ENCODE data around the gene WDR19.
"Not testable (repeated sequence)": the region's sequence is repeated elsewhere in the genome, so short reads cannot be mapped to it uniquely, and the experiment has no call there.

Gene WDR19

DNA sequence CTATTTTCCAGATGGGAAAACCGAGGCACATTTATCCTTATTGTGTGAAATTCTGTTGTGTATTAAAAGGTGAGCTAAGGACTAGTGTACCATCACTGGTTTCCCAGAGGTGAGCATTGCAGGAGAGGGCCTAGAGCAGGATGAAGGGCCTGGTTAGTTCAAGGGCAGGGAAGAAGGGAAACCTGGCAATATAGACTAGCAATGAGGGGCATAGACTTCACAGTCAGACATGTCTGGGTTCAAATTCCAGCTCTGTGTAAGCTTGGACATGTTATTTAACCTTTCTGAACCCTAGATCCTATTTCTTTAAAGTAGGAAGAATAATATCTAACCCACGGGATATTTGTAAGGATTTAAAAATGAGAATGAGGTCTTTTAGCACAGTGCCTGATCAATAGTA, 50.8 kb downstream of the WDR19 start:
- no peak for DNase-seq (ENCODE audit: low read depth in 2 of 2)

DNA sequence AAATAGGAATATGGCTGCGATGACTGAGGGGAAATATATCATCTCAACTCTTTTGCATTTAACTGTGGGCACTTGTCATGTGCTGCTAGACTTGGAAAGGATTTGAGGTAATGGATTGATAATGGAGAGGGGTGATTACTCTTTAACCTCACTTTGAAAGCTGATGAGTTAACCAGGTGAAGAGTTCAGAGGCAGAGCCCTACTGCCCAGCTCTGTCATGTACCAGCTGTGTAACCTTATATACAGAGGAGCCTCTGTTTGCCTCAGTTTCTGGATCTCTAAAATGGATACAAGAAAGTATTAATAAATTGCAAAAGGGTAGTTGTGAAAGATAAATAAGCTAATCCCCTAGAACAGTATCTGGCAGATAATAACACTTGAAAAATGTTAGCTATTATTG, 51.5 kb downstream of the WDR19 start:
- no peak for DNase-seq (ENCODE audit: low read depth in 2 of 2)

DNA sequence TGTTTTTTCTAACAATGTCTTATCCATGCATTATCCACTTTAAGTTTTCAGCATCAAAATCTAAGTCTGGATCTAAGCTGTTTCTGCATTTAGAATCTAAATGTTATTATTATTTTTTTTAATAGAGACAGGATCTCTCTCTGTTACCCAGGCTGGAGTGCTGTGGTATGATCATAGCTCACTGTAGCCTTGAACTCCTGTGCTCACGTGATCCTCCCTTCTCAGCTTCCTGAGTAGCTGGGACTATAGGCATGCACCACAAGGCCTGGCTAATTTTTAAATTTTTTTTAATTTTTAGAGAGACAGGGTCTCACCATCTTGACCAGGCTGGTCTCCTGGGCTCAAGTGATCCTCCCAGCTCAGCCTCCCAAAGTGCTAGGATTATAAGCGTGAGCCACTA, 52.7 kb downstream of the WDR19 start:
- no peak for DNase-seq (ENCODE audit: low read depth in 2 of 2)

DNA sequence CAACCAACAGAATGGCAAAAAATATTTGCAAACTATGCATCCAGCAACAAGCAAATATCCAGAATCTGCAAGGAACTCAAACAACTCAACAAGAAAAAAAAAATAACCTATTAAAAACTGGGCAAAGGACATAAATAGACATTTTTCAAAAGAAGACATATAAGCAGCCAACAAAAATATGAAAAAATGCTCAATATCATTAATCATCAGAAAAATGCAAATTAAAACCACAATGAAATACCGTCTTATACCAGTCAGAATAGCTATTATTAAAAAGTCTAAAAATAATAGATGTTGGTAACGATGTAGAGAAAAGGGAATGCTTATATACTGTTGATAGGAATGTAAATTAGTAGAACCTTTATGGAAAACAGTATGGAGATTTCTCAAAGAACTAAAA, 53.4 kb downstream of the WDR19 start:
- no peak for DNase-seq (ENCODE audit: low read depth in 2 of 2)

DNA sequence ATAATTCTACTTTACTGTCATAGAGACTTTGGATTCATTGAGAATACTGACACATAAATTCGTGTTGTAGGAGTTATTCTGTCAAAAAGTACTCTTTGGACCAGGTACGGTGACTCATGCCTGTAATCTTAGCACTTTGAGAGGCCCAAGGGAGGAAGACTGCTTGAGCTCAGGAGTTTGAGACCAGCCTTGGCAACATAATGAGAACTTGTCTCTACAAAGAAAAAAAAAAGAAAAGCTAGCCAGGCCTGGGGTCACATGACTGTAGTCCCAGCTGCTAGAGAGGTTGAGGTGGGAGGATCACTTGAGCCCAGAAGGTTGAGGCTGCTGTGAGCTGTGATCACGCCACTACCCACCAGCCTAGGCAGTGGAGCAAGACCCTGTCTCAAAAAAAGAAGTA, 54.9 kb downstream of the WDR19 start:
- DNase-seq (ENCODE audit: low read depth in 2 of 2): no peak

DNA sequence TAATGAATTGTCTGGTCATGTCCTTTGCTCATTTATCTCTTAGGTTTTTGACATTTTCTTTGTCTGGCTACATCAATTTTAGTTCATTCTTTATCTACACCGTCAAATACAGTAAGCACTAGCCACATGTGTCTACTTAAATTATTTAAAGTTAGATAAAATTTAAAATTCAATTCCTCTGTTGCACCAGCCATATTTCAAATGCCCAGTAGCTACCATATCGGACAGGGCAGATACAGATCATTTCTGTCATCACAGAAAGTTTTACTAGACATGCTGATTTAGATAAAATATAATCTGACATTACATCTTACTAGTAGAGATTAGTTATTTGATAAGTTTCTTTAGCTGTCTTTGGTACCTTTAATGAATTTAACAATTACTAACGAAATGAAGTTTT, 61.1 kb downstream of the WDR19 start:
- DNase-seq (ENCODE audit: low read depth in 2 of 2): no peak

DNA sequence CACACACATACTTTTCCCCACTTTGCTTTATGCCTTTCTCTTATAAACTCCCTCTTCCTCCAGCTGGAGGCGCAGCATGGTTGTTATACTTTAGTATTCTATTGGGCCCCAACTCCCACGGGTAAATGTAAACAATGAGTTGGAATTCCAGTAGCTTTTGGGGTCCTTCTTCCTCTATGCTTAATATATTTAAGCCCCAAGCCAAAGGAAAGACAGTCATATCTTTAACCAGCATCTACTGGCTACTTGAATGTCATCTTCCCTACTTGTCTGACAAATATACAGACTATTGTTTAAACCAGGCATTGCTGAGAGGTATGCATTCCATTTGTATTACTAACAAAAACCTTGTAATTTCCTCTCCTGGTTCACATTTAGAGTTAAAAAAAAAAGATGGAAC, 72.9 kb downstream of the WDR19 start:
- DNase-seq (ENCODE audit: low read depth in 2 of 2): no peak

DNA sequence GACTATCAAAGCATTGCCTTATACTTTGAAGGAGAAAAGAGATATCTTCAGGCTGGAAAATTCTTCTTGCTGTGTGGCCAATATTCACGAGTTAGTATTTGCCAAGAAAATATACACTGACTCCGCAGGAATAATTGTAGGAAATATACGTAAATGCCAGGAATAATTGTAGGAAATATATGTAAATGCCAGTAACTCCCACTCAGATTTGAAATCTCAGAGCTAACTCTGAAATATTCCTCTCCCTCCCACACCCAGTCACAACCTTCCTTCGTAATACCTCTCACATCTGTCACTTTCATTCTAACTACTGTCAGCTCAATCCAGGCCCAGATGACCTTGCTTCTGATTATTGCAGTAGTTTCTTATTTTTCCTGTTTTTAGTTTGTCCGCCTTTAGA, 73.5 kb downstream of the WDR19 start:
- DNase-seq (ENCODE audit: low read depth in 2 of 2): no peak

DNA sequence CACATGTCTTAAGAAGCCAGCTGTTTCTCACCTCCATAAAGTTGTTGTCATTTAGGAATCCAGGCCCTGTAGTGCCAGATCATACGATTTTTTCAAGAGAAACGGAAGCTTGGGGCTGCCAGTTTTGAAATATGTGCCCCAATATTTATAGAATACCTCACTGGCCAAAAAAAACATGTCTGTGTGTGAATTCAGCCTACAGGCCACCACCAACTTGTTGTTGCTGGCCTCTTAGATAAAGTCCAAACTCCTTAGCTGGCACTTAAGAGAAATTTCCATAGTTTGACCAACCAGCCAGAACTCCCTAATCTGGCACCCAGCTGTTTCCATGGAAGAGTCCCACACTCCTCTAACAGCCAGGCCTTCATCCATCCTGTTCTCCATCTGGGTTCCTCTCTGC, 74.1 kb downstream of the WDR19 start:
- DNase-seq (ENCODE audit: low read depth in 2 of 2): no peak

DNA sequence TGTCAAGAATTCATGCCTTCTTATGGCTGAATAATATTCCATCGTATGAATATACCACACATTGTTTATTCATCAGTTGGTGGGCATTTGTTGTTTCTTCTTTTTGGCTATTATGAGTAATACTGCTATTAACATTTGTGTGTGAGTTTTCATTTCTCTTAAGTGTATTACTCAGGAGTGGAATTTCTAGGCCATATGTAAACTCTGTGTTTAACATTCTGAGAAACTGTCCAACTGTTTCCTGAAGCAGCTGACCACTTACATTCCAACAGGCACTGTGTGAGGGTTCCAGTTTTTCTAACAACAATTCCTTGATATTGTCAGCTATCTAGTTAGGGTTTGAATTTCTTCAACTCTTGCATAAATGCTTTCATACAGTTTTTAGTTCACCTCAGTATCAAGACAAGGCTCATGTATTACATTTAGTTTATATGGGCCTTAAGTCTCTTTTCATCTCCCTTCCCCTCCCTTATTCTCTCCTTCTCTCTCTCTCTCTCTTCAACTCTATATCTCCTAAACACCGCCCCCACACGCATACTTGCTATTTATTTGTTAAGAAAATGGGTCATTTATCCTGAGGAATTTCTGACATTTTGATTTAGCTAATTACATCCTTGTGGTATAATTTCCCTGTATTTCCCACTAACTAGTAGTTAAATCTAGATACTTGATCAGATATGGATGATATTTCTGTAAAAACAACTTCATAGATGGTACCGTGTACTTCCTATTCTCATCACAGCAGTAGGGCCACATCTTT, 77.4 kb downstream of the WDR19 start:
- no peak for DNase-seq (ENCODE audit: low read depth in 2 of 2)

DNA sequence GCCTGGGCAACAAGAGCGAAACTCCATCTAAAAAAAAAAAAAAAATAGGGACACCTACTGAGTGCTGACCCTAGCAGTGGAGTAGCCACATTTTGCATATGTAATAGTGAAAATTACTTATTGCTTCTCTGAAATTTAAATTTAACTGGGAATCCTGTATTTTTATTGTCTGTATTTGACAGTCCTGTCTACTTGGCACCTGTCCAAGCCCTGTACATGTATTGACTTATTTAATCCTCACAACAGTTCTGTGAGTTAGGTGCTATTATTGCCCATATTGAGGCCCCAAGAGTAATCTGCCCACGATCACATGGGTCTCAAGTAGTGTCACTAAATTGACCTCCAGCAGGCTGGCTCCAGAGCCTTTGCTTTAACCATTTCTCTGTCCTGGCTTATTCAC, 81.6 kb downstream of the WDR19 start:
- no peak for DNase-seq (ENCODE audit: low read depth in 2 of 2)

DNA sequence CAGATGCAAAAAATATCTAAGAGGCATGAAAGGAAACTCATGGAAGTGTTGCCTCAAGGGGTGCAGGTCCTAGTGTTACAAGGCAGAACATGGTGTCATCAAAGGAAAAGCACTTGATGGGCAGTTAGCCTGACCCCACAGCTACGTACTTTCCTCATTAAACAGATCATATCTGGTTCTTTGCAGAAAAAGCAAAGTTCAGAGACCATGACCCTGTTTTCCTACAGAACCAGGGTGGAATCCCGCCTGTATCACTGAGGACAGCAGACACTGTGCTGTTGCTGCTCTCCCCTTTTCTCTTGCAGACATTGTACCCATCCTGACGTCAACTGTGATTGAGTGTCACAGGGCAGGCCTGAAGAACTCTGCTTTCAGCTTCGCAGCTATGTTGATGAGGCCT, 92.2 kb downstream of the WDR19 start:
- DNase-seq (ENCODE audit: low read depth in 2 of 2): no peak

DNA sequence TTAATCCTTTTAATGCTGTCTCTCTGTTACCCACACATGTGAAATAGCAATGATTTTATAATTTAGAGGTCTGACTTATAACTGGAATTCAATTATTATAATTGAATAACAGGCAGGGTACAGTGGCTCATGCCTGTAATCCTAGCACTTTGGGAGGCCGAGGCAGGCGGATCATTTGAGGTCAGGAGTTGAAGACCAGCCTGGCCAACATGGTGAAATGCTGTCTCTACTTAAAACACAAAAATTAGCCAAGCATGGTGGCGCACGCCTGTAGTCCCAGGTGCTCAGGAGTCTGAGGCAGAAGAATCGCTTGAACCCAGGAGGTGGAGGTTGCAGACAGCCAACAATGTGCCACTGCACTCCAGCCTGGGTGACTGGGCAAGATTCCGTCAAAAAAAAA, 95.3 kb downstream of the WDR19 start:
- not testable (repeated sequence) for DNase-seq (ENCODE audit: low read depth in 2 of 2)

DNA sequence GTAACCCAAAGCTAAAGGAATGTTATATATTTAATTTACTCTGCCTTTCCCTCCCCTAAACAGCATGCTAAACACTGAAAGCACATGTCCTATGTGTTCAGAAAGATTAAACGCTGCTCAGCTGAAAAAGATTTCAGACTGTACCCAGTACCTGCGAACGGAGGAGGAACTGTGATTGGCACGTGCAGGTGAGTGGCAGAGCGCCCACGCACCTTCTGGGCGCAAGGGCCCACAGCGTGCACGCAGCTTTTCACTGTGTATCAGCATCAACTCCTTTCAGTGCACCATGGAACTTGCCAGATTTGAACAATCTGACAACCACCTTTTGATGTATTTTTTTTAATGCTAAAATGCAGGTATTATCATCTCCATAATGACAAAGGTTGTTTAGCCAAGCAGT, 96.1 kb downstream of the WDR19 start:
- no peak for DNase-seq (ENCODE audit: low read depth in 2 of 2)

DNA sequence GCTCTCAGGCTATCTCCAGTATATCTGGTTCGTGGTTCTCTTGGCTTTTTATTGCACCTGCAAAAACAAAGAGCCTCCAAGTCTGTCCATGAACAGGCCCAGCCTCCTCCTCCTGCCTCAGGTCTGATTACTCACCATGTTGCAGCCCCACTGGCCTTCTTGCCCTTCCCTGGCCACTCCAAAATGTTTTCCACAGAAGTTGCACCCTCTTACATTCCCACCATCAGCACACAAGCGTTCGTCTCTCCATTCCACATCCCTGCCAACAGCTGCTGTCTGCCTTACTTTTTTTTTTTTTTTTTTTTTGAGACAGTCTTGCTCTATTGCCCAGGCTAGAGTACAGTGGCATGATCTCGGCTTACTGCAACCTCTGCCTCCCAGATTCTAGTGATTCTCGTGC, 97.1 kb downstream of the WDR19 start:
- DNase-seq (ENCODE audit: low read depth in 2 of 2): no peak

DNA sequence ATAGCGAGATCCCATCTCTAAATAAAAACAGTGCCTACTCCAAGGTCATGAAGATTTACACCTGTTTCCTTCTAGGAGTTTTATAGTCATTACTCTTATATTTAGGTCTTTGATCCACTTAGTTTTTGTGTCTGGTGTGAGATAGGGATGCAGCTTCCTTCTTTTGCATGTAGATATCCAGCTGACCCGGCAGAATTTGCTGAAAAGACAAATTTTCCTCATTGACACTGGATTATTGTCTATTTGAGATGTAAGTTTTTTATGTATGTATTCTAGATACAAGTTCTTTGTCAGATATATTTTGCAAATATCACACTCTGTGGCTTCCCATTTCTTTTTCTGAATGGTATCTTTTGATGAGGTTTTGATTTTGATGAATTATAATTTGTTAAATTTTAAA, 98.4 kb downstream of the WDR19 start:
- DNase-seq (ENCODE audit: low read depth in 2 of 2): no peak

DNA sequence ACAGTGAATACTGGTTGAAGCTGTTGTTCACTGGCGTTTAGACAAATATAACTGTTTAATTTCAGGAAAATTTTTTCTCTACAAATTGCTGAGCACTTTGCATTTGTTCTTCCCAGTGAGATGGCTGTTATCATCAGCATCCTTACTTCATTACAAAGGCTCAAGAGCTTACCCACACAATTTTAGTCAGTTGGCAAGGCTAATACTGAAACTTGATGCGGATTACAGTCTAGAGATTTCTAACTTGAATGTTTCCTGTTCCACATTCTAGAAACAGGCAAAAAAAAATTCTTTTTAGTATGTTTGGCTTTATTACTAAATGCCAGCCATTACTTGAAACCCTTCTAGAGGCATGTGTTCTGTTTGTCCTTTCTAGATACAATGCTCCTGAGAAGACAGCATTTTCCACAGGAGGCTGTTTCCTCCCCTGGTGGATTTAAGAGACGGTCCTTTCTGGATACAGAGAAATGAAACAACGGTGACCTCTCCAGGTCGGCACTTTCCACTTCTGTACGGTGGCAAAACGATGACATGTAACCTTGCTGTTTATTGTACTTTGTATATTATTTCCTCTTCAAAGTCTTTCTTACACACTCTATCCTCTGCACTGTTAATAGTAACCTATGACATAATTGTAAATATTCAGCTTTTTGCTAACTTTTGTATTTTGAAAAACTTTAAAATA, 102.9 kb downstream of the WDR19 start:
- no peak for DNase-seq (ENCODE audit: low read depth in 2 of 2)

DNA sequence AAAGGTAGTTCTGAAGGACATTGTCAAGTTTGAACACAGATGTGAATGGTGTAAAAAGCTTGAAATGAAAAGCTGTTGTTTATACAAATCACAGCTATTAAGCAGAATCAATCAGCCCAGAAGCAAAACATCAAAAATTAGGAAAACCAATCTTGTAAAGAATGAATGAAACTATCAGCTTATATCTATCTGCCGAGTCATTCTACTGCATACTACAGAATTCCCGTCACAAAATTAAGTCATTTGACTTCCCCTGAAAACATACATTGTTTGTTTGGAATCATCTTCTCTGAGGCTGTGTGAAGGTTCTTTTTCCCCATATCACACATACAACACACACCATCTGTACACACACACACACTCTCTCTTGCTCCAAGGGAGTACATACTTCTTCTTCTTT, 103.5 kb downstream of the WDR19 start:
- DNase-seq (ENCODE audit: low read depth in 2 of 2): no peak

DNA sequence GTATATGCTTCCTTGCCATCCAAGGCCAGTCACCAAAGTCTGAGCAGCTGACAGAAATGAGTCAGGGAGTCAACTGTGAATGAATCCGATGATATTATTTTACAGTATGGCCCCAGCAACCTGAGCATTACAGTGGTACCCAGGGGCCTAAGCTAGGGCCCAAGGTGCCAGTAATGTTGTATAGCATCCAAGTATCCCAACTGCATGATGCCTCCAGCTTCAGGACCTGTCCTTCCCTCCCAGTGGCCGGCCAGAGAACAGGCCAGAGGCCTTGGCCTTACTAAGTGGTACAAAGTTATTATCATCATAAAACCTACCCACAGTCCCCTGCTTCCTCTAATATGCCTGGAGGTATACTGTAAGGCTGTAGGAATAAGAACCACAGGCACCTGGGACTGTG, 103.9 kb downstream of the WDR19 start:
- DNase-seq (ENCODE audit: low read depth in 2 of 2): no peak

DNA sequence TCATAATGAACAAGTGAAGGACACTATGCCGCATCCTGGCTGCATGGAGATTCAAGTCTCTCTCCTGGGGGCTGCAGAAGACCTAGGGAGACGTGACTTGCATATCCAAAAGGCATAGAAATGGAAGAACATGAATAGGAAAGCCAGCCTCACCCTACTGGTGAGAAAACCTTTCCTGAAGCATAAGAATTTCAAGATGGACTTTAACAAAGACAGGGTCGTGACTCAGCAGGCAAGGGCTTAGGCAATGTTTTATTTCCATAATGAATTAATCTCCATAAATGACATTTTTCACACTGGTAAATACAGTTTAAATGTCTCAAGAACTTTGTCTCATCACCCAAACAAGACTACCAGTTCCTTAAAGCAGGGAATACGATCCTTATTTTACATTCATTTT, 104.9 kb downstream of the WDR19 start:
- no peak for DNase-seq (ENCODE audit: low read depth in 2 of 2)

DNA sequence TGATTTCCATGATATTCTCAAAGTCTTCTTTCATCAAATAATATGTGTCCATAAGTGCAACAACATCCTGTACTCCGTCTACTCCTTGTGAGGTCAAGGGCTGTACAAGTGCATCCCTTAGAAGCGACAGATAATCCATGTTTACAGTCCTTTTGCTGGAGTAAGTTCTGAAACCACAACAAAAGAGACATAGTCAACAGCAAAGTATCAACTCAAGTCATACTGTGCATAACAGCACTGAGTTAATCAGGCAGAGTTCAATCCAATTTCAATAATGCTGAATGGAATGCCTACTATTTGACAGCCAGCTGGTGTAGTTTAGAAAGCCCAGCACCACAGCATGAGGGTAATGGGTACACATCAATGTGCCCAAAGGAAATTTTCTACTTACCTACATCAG, 109.4 kb downstream of the WDR19 start:
- no peak for DNase-seq (ENCODE audit: low read depth in 2 of 2)

DNA sequence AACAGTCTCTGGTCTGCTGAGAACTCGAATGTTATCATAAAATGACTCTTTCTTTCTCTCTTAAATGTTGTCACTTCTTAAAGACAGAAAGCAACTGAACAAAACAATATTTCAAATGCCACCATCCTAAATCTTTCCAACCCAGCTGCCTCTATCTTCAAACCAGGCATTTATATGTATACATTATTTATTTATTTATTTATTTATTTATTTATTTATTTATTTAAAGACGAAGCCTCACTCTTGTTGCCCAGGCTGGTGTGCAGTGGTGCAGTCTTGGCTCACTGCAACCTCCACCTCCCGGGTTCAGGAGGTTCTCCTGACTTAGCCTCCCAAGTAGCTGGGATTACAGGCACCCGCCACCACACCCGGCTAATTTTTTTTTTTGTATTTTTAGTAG, 110.1 kb downstream of the WDR19 start:
- not testable (repeated sequence) for DNase-seq (ENCODE audit: low read depth in 2 of 2)

DNA sequence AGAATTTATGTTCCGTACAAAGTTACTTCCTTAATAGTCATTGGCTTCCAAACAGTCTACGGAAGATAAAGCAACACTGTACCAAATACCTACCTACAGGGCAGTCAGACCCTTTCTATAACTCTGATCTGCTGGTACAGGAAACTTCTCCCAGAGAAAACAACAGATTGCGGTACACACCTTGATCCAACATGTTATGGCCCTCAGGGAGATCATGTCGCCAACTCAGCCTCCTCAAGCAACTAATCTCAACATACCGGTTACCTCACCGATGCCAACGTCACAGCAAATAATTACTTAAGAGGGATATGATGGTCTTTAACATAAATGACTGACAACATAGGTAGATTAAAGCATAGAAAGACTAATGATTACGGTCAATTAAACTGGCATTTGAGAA, 113.5 kb downstream of the WDR19 start:
- DNase-seq (ENCODE audit: low read depth in 2 of 2): no peak

DNA sequence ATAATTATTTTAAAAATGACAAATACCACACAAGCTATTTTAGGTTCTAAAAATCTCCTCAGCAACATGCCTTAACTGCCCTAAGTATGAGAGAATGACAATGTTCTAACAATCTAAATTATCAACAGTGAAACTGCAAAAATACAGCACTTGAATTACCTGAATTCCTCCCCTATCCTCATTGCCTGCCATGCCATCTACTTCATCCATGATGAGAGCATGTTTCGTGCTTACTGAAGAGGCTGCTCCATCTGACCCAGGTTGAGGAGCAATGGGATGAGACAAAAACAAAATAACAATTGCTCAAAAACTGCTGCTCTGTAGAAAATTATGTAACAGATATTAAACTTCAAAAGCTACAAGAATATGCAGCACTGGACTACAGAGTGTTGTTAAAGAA, 120.6 kb downstream of the WDR19 start:
- no peak for DNase-seq (ENCODE audit: low read depth in 2 of 2)

All from stimulated activated CD4-positive, alpha-beta T cell treated with anti-CD3 and anti-CD28 coated beads, Interleukin-4, amount 100 ng/mL, for 48 hours (primary cell).